ENCODE measurements around the gene KRTDAP.
A peak's percentile ranks its signal among the peaks of the same experiment; 100 is the strongest.

Gene KRTDAP, protein sequence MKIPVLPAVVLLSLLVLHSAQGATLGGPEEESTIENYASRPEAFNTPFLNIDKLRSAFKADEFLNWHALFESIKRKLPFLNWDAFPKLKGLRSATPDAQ

DNA sequence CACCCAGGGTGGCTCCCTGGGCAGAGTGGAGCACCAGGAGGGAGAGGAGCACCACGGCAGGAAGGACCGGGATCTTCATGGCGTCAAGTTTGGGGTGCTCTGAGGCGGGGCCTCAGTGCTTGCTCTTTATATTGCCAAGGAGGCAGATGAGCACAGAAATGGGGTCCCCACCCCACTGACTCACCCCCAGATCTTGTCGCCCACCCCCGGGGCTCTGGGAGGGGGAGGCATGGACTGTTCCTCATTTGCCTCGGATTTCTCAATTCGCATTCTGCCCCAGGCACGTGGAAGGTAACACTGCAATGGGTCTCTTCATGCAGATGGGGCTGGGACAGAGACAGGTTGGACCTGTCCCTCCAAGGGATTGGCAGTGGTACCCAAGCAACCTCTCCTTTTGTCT, at the start of gene KRTDAP:
Gene KRTDAP, minus strand, starts transcription at position 101 of the 400 bp plus-strand sequence. Its CDS starts 22 bp downstream, at position 79.
- DNase-seq (ENCODE audit: low spot score) (no peak), FAIRE-seq (no peak)

DNA sequence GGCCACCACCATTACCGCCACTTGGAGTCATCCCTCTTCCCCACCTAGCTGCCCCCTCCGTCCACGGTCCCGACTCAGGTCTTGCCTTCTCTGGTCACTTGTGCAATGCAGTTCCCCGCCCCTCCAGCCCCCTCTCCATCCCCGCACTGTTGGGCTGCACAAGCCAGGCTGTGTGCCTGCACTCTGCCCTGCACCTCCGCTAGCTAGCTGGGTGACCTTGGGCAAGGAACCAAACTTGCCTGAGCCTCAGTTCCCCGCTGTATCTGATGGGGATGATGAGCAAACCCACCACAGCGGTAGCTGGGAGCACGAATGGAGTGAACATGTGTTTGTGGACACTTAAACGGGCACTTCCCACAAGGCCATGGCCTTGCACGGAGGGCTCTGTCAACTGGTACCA, 49.6 kb upstream of the KRTDAP start:
- FAIRE-seq, result no peak
- no peak for DNase-seq (ENCODE audit: low spot score)

DNA sequence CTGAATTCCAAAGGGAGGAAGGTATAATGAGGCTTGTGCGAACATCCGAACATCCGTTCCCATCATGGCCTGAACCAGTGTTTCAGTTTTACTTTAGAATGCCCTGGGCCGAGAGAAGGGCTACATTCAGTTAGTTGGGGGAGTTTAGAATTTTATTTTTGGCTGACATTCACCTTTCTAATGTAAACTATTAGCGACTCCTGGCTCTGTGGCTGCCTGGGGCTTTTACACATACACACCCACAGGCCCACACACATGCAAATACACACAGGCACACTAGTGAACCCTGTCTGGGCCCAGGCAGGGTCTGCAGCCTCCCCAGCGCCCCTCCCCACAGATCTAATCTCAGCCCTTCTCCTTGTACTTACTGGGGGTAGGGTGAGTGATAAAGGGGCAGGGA, 49.0 kb upstream of the KRTDAP start:
- FAIRE-seq (no peak), DNase-seq (ENCODE audit: low spot score) (no peak)

DNA sequence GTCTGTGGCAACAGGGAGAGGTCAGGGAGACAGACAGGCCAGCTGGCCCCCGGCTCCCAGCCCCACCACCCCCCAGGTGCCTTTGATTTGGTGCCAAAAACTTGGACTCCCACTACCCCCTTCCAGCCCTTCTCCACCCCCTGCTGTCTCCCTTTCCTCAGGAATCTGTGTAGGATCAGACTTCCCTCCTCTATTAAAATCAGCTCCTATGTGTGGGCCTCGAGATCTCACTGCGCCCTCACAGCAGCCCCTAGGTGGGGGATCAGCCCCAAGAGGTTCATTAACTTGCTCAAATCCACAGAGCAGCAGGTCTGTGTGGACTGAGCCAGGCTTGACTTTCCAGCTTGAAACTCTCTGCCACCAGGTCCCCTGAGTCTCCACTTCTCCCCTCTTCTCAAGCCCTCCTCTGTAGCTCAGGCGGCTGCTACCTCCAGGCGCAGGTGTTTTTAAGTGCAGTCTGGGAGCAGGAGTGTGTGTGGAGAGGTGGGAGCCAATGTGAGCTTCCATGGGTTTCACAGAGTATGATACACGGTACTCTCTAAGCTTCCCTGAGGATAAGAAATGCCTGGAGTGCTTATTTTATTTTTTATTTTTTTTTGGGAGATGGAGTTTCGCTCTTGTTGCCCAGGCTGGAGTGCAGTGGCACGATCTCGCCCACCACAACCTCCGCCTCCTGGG, 44.7 kb upstream of the KRTDAP start:
- FAIRE-seq, result no peak

DNA sequence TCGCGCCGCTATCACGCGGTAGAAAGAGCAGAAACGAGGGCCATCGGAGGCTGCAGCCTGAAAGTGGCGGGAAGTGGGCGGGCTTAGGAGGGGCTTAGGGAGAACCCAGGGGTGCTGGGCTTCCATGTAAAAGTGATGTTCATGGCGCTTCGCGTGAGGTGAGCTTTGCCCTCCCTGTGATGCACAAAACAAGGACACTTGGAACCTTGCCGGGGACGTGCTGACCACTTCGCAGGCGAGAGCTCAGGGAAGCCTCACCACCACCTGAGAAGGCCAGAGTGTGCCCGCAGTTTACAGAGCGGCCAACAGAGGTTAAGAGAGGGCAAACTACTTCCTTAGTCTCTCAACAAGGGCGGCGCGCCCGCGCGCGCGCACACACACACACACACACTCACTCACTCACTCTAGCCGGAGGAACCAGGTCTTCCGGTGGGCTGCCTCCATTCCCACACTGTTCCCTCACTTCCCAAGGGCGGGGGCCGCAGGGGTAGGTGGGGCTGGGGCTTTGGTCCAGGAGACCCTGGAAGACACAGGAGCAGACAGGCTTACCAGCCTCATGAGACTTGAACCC, 43.6 kb upstream of the KRTDAP start:
- DNase-seq (ENCODE audit: low spot score), result no peak
- FAIRE-seq, result no peak

More for the DNA sequence above, 44.7 kb upstream of the KRTDAP start:
- no peak for DNase-seq (ENCODE audit: low spot score)

DNA sequence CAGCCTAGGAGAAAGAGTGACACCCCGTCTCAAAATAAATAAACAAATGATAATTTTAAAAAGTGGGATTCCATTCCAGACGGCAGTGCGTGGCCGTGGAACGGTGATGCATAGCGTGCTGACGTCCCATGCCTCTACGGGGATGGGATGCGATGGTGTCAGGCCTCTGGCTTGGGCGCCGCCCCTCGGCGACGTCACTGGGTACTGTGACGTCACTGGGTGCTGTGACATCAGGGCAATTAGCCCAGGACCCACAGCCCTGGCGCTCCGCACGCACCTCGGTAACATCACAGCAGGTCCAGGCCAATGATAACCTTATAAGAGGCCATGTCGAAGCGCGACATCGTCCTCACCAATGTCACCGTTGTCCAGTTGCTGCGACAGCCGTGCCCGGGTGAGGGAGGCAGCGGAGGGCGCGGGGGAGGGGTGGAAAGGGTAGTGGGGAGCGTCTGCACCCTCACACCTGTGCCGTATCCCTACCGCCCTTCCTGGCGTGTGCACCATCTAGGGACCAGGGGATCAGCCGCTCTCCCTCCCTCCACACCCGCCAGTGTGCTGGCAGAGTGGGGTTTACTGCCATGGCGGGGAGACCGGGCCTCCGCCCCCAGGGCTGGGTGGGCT, 43.0 kb upstream of the KRTDAP start, which contains the start of gene GAPDHS:
Gene GAPDHS, plus strand, starts transcription at position 256 of the 621 bp plus-strand sequence. Its CDS starts 72 bp downstream, at position 328.
- FAIRE-seq (no peak), DNase-seq (ENCODE audit: low spot score) (no peak)

DNA sequence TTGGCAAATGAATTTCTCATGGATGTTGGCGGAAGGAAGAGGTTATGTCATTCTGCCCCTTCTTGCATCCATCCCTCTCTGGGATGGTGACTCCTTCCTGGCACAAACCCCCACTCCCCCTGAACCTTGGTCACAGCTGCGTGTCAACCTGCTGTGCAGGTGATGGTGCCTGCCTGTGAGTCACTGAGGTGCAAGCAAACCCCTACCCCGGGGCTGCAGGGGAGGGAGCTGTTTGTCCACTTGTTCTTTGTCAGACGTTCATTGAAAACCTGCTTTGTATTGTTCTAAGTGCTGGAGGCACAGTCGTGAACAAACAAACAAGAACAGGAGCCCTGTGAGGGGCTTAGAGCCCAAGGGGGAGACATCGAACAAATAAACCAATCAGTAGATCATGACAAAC, 41.0 kb upstream of the KRTDAP start:
- FAIRE-seq, result no peak
- no peak for DNase-seq (ENCODE audit: low spot score)

DNA sequence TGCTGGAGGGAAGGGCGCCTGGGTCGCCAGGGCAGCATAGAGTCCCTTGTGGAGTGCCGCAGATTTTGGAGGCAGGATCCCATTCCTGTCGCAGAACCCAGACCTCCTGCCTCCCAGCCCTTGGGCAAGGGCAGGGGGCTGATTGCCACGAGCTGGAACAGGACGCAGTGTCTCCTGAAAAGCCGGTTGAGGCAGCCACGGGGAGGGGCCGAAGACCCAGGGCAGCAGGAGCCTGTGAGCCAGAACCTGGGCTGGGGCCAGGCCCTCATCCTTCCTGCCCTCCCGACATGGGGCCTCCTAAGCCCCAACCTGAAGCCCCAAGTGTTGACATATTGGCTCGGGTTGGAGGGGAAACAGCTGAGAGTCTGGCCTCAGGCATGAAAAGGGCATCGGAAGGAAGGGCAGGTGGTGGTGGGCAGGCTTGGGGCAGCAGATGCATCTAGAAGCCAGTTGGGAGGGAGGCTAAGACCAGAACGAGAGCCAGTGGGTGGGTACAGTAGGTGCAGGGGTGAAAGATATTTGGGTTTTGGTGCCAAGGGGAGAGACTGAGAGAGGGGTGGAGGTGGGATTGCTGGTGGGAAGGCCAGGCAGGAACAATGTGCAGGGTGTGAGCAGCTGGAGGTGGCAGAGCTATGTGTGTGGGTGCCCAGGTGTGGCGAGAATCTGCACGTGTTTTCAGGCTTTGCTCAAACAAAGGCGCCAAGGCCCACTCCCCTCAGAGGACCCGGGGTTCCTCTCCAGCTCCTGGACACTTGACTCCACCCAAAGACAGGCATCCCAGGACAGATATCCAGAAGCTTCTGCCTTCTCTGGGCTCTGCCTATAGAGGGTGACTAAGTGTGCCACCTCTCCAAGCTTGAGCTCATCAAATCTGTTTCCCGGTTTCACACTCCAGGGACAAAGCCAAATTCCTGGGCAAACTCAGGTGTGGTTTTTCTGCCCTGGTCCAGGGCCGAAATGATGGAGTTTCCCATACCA, 39.3 kb upstream of the KRTDAP start:
- DNase-seq (ENCODE audit: low spot score), result no peak
- no peak for FAIRE-seq

DNA sequence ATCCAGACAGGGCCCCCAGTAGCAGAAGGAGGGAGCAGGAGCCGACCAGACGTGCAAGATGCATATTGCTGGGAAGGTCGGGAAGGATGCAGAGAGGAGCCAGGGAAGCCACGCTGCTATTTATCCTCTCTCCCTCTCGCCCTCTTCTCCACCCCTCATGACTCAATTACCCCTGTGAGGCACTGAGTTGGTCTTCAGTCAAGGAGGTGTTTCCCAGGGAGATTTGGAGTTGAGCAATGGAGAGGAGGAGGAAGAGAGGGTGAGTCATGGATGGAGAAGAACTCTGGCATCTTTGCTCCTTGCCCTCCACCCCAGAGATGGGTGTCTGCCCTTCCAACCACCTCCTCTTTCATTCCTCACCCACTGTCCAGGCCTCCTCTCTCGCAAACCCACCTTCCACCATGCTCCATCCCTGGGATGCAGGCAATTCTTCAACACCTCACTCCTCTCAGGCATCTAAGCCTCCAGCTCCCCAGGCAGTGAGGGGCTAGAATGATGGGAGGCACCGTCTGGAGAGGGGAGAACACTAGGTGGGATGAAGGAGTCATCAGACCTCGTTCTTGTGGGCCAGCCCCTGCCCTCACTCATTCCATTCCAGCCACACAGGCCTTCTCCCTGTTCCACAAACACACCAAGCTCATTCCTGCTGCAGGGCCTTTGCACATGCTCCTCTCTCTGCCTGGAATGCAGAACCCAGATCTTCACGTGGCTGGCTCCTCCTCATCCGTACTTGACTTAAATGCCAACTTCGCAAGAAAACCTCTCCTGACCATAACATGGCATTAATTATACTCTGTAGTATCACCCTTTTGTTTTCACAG, 38.2 kb upstream of the KRTDAP start, which contains the start of gene SBSN:
Gene SBSN, minus strand, starts transcription at position 94 of the 821 bp plus-strand sequence. Its CDS starts 30 bp downstream, at position 64.
- FAIRE-seq (no peak), DNase-seq (ENCODE audit: low spot score) (peak; percentile 5)

DNA sequence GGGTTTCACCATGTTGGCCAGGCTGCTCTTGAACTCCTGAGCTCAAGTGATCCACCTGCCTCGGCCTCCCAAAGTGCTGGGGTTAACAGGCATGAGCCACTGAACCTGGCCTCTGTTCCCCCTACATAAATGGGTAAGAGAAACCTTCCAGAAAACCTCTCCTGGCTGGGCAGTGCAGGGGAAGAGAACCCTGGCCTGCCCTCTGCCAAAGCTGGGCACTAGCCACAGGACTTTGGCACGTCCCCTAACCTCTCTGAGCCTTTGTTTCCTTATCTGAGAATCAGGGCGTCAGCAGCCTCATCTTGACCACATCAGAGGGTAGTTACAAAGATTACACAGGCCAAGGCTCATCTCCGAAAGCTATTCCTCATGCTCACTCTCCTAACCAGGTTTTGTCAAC, 35.6 kb upstream of the KRTDAP start:
- FAIRE-seq, result no peak
- DNase-seq (ENCODE audit: low spot score), result no peak

DNA sequence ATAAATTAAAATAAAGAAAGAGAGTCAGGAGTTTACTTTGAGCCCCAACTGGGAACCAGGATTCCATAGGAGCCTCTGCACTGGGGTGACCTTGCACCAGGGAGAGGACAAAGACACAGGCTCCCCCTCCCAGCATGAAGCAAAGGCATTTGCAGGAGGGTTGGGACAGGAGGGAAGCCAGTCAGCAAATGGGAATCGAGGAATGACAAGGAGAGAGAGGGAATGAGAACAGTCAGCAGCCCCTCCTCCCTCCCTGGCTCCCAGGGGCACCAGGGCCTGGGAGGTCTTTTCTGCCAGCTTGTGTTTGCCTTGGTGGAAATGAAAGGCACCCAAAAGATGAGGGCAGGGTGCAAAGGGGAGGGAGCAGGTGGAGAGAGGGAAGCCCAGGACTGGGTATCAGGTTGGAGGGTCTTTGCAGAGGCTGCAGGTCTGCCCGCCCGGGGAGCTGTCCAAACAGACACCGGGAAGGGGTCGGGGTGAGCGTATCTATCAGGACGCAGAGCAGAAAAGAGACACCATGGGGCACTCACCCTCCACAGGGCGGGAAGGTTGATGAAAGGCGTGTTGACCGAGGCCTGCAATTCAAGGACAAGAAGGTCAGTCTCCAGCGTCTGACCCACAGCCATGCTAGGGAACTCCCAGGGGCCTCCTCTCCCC, 34.0 kb upstream of the KRTDAP start:
- FAIRE-seq (no peak), DNase-seq (ENCODE audit: low spot score) (no peak)

DNA sequence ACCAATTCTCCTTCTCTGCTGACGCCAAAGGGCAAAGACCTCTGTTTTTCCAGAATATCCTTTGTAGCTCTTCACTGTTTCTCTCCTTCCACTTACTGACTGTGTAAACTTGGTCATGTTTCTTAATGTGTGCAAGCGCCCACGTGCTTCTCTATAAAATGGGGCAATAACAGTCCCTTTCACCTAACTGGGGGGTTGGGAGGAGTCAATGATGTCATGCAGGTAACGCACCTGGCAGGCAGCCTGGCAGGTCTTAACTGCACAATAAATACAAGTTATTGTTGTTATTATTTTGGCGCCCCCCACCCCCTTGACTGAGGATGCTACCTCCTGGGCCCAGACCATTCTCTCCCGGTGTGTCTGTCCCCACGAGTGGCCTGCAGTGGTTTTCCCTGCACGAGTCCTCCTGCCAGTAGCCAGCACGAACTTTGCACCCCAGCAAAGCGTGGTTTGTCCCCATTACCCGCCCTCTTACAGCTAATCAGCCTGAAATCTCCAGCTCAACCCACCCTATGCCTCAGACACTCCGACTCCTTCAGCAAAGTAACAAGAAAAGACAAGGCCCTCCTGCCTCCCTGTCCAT, 32.6 kb upstream of the KRTDAP start:
- DNase-seq (ENCODE audit: low spot score) (no peak), FAIRE-seq (no peak)

DNA sequence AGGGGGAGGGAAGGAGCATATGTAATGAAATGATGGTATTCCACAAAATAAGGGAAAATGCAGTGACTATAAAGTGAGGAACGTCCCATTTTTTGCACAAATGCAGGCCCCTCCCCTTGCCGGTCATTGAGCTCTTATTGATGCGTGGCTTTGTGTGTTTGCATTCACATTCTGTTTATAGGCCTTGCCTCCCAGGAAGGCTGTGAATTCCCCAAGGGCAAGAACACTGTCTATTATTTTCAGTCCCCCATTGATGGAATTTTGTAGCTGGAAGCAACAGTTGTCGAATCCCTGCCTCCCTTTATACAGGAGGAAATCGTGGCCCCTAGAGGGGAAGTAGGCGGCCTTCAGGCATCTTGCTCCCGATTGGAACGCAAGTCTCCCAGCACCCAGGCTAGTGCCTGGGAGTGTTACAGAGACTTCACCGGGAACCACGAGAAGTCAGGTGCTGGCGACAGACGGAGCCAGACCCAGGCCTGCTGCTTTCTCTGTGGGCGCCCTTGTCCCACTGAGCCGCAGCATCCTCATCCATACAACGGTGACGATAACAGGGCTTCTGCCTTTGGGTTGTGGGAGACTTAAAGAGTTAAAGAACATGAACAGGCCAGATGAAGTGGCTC, 31.0 kb upstream of the KRTDAP start:
- no peak for FAIRE-seq

DNA sequence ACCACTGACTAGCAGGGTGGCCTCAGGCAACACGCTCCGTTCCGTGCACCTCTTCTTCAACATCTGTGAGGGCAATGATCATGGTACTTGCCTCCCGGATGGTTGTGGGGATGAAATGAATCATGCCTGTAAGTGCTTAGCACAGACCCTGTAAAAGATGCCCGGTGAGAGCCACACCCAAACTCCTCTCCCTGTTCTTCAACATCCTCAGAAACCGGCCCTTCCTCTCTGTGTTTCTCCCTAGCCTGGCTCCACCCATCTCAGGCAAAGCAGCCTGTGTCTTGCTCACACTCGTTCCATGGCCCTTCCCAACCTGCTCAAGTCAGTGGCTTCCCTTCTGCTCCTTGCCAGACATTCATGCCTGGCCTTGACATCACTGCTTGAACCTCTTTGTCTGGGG, 29.0 kb upstream of the KRTDAP start:
- FAIRE-seq (no peak), DNase-seq (ENCODE audit: low spot score) (no peak)

More for the DNA sequence above, 31.0 kb upstream of the KRTDAP start:
- no peak for DNase-seq (ENCODE audit: low spot score)

DNA sequence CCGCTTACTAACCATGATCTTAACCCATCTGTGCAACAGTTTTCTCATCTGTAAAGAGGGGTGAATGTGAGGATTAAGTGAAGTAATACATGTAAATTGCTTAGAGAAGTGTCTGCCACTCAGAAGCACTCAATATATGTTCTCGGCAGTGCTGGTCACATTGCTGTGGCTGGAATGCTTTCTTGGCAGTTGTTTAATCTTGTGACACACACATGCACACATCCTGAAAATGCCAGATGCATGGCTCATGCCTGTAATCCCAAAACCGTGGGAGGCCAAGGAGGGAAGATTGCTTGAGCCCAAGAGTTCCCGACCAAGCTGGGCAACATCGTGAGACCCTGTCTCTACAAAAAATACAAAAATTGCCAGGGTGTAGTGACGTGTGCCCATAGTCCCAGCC, 28.0 kb upstream of the KRTDAP start:
- DNase-seq (ENCODE audit: low spot score) (peak; percentile 48), FAIRE-seq (no peak)

DNA sequence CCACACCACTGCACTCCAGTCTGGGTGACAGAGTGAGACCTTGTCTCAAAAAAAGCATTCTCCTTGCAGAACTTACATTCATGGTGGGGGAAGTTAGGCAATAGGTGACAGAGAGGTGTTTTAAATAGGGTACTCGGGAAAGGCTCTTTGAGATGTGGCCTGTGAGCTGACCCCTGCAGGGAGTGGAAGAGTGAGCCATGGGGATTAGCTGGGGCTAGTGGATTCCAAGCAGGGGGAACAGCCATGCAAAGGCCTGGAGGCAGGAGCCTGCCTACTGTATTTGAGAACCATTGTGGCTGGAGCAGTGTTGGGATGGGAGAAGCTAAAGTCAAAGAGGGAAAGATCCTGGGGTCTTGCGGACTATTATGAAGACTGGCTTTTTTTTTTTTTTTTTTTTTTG, 27.1 kb upstream of the KRTDAP start:
- no peak for FAIRE-seq

DNA sequence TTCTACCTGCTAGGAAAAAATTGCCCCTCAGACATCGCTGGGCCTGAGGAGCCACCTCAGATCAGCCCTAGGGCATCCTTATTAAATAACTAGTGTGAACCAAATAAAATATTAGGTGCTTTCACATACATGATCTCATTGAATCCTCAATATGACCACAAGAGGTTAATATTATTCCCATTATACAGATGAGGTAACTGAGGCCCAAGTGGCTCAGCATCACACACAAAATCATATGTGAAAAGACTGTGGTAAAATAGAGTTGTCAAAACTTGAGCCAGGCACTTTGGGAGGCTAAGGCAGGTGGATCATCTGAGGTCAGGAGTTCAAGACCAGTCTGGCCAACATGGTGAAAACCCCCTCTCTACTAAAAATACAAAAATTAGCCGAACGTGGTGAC, 26.0 kb upstream of the KRTDAP start:
- DNase-seq (ENCODE audit: low spot score), result no peak
- FAIRE-seq, result no peak

More for the DNA sequence above, 27.1 kb upstream of the KRTDAP start:
- DNase-seq (ENCODE audit: low spot score), result no peak

DNA sequence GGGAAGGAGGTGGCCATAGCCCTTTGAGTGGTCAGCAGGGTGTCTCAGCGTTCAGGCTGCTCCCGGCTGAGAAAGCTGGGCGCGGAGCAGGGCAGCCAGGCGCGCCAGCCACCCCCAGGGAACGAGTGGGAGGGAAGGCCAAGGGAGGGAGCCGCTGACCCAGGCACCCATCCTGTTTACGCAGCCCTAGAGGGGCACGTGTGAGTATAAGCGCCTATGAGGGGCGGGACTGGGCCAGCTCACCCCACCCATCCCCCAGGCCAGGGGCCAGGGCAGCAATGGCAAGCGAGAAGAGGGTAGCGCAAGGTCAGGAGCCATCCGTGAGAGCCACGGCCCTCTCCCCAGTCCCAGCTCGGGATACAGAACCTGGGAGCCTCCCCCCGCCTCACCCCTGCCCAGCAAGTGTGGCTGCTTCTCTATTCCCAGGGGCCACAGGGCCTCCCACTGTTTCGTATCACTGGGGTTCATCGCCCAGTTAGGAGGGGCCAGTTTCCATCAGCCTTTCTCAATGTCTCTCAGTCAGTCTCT, 24.1 kb upstream of the KRTDAP start:
- DNase-seq (ENCODE audit: low spot score) (no peak), FAIRE-seq (no peak)

Measured in RCC 7860 (cell line).